ENCODE measurements around the gene GDPD5.

Gene GDPD5

DNA sequence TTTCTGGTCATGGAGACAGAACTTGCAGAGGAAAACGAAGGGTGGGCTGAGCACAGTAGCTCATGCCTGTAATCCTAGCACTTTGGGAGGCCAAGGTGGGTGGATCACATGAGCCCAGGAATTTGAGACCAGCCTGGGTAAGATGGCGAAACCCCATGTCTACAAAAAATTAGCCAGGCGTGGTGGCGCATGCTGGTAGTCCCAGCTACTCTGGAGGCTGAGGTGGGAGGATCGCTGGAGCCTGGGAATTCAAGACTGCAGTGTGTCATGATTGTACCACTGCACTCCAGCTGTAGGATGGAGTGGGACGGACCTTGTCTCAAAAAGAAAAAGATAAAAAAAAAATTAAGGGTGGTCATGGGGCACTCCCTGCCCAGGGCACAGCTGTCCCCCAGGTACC is 42.2 kb upstream of the GDPD5 start:
- Histone ChIP-seq H3K36me3 (ENCODE audit: insufficient read depth, low read length) (no peaks in the 10 kb centered on the region), H3K9me3 (ENCODE audit: low read length) (no peaks in the 10 kb centered on the region), H3K4me1 (ENCODE audit: insufficient read depth, low read length, severe bottlenecking) (no peaks in the 10 kb centered on the region), H3K4me2 (ENCODE audit: low read length) (no peak overlapping the region), H2AFZ (ENCODE audit: low read length) (no peak overlapping the region), H3K27me3 (ENCODE audit: insufficient read depth, low read length) (no peaks in the 10 kb centered on the region), H3K9ac (ENCODE audit: low read length) (no peak overlapping the region), H3K9me2 (ENCODE audit: low read depth, low read length) (no peaks in the 10 kb centered on the region), H4K20me1 (ENCODE audit: insufficient read depth, low read length) (no peaks in the 10 kb centered on the region), H3K27ac (ENCODE audit: low read depth, low read length, poor library complexity, severe bottlenecking) (no peak overlapping the region), H3K79me2 (ENCODE audit: insufficient read depth, low read length) (no peaks in the 10 kb centered on the region), H3F3A (ENCODE audit: insufficient read depth, low read length) (no peaks in the 10 kb centered on the region), H3K4me3 (ENCODE audit: low read depth, low read length, poor library complexity, severe bottlenecking) (no peak overlapping the region)
- no peak for TF ChIP-seq EZH2 (IDR thresholded peaks at IDR 0.05; ENCODE audit: borderline replicate concordance, low read length)
- TF ChIP-seq, protein P1, sequence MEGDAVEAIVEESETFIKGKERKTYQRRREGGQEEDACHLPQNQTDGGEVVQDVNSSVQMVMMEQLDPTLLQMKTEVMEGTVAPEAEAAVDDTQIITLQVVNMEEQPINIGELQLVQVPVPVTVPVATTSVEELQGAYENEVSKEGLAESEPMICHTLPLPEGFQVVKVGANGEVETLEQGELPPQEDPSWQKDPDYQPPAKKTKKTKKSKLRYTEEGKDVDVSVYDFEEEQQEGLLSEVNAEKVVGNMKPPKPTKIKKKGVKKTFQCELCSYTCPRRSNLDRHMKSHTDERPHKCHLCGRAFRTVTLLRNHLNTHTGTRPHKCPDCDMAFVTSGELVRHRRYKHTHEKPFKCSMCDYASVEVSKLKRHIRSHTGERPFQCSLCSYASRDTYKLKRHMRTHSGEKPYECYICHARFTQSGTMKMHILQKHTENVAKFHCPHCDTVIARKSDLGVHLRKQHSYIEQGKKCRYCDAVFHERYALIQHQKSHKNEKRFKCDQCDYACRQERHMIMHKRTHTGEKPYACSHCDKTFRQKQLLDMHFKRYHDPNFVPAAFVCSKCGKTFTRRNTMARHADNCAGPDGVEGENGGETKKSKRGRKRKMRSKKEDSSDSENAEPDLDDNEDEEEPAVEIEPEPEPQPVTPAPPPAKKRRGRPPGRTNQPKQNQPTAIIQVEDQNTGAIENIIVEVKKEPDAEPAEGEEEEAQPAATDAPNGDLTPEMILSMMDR (IDR thresholded peaks at IDR 0.05; ENCODE audit: low read length) = no peak

DNA sequence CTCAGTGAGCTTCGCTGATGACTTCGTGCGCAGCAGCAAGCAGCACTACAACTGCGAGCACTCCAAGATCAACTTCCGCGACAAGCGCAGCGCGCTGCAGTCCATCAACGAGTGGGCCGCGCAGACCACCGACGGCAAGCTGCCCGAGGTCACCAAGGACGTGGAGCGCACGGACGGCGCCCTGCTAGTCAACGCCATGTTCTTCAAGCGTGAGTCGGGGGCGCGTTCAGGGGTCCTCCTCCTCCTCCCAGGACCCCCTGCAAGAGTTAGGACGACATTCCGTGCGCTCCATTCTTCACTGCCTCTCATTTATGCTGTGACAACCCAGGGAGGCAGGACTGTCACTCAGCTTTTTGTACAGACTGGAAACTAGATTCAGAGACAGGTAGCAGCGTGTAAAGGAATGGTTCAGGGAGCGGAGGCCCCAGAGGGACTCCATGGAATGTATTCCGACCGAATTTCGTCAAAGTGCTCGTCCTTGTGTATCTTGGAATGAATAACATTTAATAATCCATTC is 41.1 kb upstream of the GDPD5 start:
- H3K36me3 ChIP-seq (ENCODE audit: insufficient read depth, low read length) = no peaks in the 10 kb centered on the region
- no peak overlapping the region for H3K4me2 ChIP-seq (ENCODE audit: low read length)
- H3K27ac ChIP-seq (ENCODE audit: low read depth, low read length, poor library complexity, severe bottlenecking) = no peak overlapping the region
- TF ChIP-seq EZH2 (IDR thresholded peaks at IDR 0.05; ENCODE audit: borderline replicate concordance, low read length) = no peak
- TF ChIP-seq, protein P1 (IDR thresholded peaks at IDR 0.05; ENCODE audit: low read length) = no peak
- H3F3A ChIP-seq (ENCODE audit: insufficient read depth, low read length) = no peaks in the 10 kb centered on the region
- H3K9ac ChIP-seq (ENCODE audit: low read length) = no peak overlapping the region
- H3K9me2 ChIP-seq (ENCODE audit: low read depth, low read length) = no peaks in the 10 kb centered on the region
- H3K4me3 ChIP-seq (ENCODE audit: low read depth, low read length, poor library complexity, severe bottlenecking) = no peak overlapping the region
- no peaks in the 10 kb centered on the region for H4K20me1 ChIP-seq (ENCODE audit: insufficient read depth, low read length)
- no peak overlapping the region for H2AFZ ChIP-seq (ENCODE audit: low read length)
- H3K27me3 ChIP-seq (ENCODE audit: insufficient read depth, low read length) = no peaks in the 10 kb centered on the region; the same call in 1 of the 2 replicates
- H3K4me1 ChIP-seq (ENCODE audit: insufficient read depth, low read length, severe bottlenecking) = peaks cover 6% of the 10 kb centered on the region
- no peaks in the 10 kb centered on the region for H3K9me3 ChIP-seq (ENCODE audit: low read length)
- no peaks in the 10 kb centered on the region for H3K79me2 ChIP-seq (ENCODE audit: insufficient read depth, low read length)

DNA sequence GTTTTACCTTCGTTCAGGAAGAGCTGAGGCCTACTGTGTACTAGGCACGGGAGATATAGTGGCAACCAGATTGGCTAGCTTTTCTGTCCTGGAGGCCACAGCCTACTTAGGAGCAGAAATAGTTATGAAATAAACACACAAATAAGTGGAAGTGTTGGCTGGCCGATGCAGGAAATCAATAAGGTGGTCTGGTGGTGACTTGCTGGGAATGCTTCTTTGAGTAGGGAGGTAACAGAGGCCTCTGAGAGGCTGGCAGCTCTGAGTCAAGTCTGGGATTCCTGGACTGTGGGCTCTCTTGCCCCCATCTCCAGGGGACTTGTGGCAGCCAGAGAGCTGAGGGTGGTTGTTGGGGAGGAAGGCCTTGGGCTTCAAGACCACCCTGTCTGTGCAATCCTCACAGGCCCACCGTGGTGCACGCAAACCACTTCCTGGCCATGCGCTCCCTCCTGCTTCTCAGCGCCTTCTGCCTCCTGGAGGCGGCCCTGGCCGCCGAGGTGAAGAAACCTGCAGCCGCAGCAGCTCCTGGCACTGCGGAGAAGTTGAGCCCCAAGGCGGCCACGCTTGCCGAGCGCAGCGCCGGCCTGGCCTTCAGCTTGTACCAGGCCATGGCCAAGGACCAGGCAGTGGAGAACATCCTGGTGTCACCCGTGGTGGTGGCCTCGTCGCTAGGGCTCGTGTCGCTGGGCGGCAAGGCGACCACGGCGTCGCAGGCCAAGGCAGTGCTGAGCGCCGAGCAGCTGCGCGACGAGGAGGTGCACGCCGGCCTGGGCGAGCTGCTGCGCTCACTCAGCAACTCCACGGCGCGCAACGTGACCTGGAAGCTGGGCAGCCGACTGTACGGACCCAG is 40.4 kb upstream of the GDPD5 start:
- Histone ChIP-seq H3K4me2 (ENCODE audit: low read length) (no peak overlapping the region), H3K27ac (ENCODE audit: low read depth, low read length, poor library complexity, severe bottlenecking) (no peak overlapping the region), H3F3A (ENCODE audit: insufficient read depth, low read length) (no peaks in the 10 kb centered on the region), H4K20me1 (ENCODE audit: insufficient read depth, low read length) (no peaks in the 10 kb centered on the region), H3K9me3 (ENCODE audit: low read length) (no peaks in the 10 kb centered on the region), H3K9me2 (ENCODE audit: low read depth, low read length) (no peaks in the 10 kb centered on the region), H3K4me1 (ENCODE audit: insufficient read depth, low read length, severe bottlenecking) (peaks cover 6% of the 10 kb centered on the region), H3K79me2 (ENCODE audit: insufficient read depth, low read length) (no peaks in the 10 kb centered on the region), H3K27me3 (ENCODE audit: insufficient read depth, low read length) (no peaks in the 10 kb centered on the region; the same call in none of the 2 replicates), H3K4me3 (ENCODE audit: low read depth, low read length, poor library complexity, severe bottlenecking) (no peak overlapping the region), H2AFZ (ENCODE audit: low read length) (no peak overlapping the region), H3K36me3 (ENCODE audit: insufficient read depth, low read length) (no peaks in the 10 kb centered on the region), H3K9ac (ENCODE audit: low read length) (no peak overlapping the region)
- no peak for TF ChIP-seq EZH2 (IDR thresholded peaks at IDR 0.05; ENCODE audit: borderline replicate concordance, low read length)
- TF ChIP-seq, protein P1 (IDR thresholded peaks at IDR 0.05; ENCODE audit: low read length) = no peak
